Smooth muscle cell (in vitro differentiated cells): ENCODE results near the gene TNPO2. TPM values are rescaled to one million over a fixed set of nuclear protein-coding genes. Genes with fewer than 3 reads are reported as not detected.

Experiments used
- DNase-seq: peaks from one replicate; lab custom pipeline; 2025; ENCODE audit not compliant: unreplicated experiment; lab: John Stamatoyannopoulos, UW
- H2AFZ ChIP-seq: fragments of 200-600 bp; sonication (generic); 2 replicates; pipeline ENCODE4 v1.6.0; 2016; ENCODE audit warnings: antibody characterized with exemption, low read depth, mild to moderate bottlenecking
- H3F3A ChIP-seq: fragments of 200-600 bp; sonication (generic); 2 replicates; pipeline ENCODE4 v1.6.0; 2017; ENCODE audit warnings: antibody characterized with exemption, low read depth
- H3K27ac ChIP-seq: fragments of 200-600 bp; sonication (generic); 2 replicates; pipeline ENCODE4 v1.5.1; 2016; ENCODE audit warnings: low read depth, mild to moderate bottlenecking
- H3K27me3 ChIP-seq: fragments of 200-600 bp; sonication (generic); 2 replicates; pipeline ENCODE4 v1.6.1; 2016; ENCODE audit warnings: low read depth, mild to moderate bottlenecking
- H3K36me3 ChIP-seq: fragments of 200-600 bp; sonication (generic); 2 replicates; pipeline ENCODE4 v1.5.1; 2016; ENCODE audit warnings: low read depth
- H3K4me1 ChIP-seq: fragments of 200-600 bp; sonication (generic); 2 replicates; pipeline ENCODE4 v1.5.1; 2016; ENCODE audit warnings: low read depth
- H3K4me2 ChIP-seq: fragments of 200-600 bp; sonication (generic); 2 replicates; pipeline ENCODE4 v1.6.0; 2016; ENCODE audit warnings: mild to moderate bottlenecking
- H3K4me3 ChIP-seq: fragments of 200-600 bp; sonication (generic); 2 replicates; pipeline ENCODE4 v1.5.1; 2016; ENCODE audit warnings: mild to moderate bottlenecking
- H3K79me2 ChIP-seq: fragments of 200-600 bp; sonication (generic); 2 replicates; pipeline ENCODE4 v1.6.0; 2016; ENCODE audit warnings: low read depth, mild to moderate bottlenecking
- H3K9ac ChIP-seq: fragments of 200-600 bp; sonication (generic); 2 replicates; pipeline ENCODE4 v1.6.0; 2016; ENCODE audit warnings: low read depth
- H3K9me3 ChIP-seq: fragments of 200-600 bp; sonication (generic); replicated peaks from 2 replicates; pipeline ENCODE4 v1.5.1; 2016; ENCODE audit warnings: low read depth
- H4K20me1 ChIP-seq: fragments of 200-600 bp; sonication (generic); 2 replicates; pipeline ENCODE4 v1.6.0; 2016; ENCODE audit warnings: low read depth
- CTCF ChIP-seq: fragments of 200-600 bp; sonication (generic); IDR thresholded peaks from 2 replicates; pipeline ENCODE4 v1.5.1; 2017; ENCODE audit warnings: borderline replicate concordance, mild to moderate bottlenecking, antibody characterized with exemption; ENCODE audit not compliant: insufficient read depth, poor library complexity, severe bottlenecking
- WGBS: methylation state at CpG from one replicate; pipeline ENCODE4 v1.1.7; 2016; ENCODE audit warnings: low lambda C conversion rate; 5-methylcytosine and 5-hydroxymethylcytosine counted together
- polyA plus RNA-seq: library from polyadenylated mRNA; unstranded; fragments of >200 nt; fragmentation: Nextera tagmentation; extraction: Ambion mirVana; gene quantifications from 2 replicates; pipeline ENCODE4 v1.2.1, GENCODE V29; 2016
- total RNA-seq: library from RNA; depleted of rRNA; stranded (reverse); fragments of >200 nt; gene quantifications from 2 replicates; pipeline ENCODE4 v1.2.3, GENCODE V29; 2014

TNPO2 gene
- total and polyA plus RNA-seq, 2 experiments from 2014 or later: 8.7 to 45.4 TPM

GRCh38 chr19:12733369-12734214 is 9.9 kb upstream of the TNPO2 start:
- peaks cover 16% of the 10 kb centered on the region for H3K4me1 ChIP-seq
- peaks cover 11% of the 10 kb centered on the region for H3F3A ChIP-seq
- no peaks in the 10 kb centered on the region for H3K9me3 ChIP-seq
- no peak for DNase-seq
- no peaks in the 10 kb centered on the region for H3K36me3 ChIP-seq
- H4K20me1 ChIP-seq: peaks cover 44% of the 10 kb centered on the region
- peak overlapping the region; percentile 70 for H2AFZ ChIP-seq
- H3K27ac ChIP-seq: peak overlapping the region; percentile 89
- WGBS: 2% methylated on average over 15 of the region's 15 CpGs
- H3K4me2 ChIP-seq: peak overlapping the region; percentile 98
- H3K27me3 ChIP-seq: no peaks in the 10 kb centered on the region
- H3K9ac ChIP-seq: peak overlapping the region; percentile 98
- H3K79me2 ChIP-seq: peaks cover 60% of the 10 kb centered on the region
- TF ChIP-seq CTCF: peak; percentile 15
- H3K4me3 ChIP-seq: peak overlapping the region; percentile 92

- Histone ChIP-seq H3K27me3 (no peaks in the 10 kb centered on the region), H3F3A (peaks cover 11% of the 10 kb centered on the region), H3K4me3 (no peak overlapping the region), H3K27ac (no peak overlapping the region), H3K9ac (no peak overlapping the region), H3K9me3 (no peaks in the 10 kb centered on the region), H2AFZ (no peak overlapping the region), H3K4me1 (peaks cover 11% of the 10 kb centered on the region), H4K20me1 (peaks cover 44% of the 10 kb centered on the region), H3K36me3 (no peaks in the 10 kb centered on the region), H3K79me2 (peaks cover 47% of the 10 kb centered on the region), H3K4me2 (no peak overlapping the region)
- TF ChIP-seq CTCF: no peak
- no peak for DNase-seq
- 97% methylated on average over 24 of the region's 24 CpGs for WGBS
Observed at GRCh38 chr19:12731337-12731736, 7.6 kb upstream of the TNPO2 start.

- DNase-seq: no peak
- TF ChIP-seq CTCF: no peak
- peaks cover 11% of the 10 kb centered on the region for H3K4me1 ChIP-seq
- H3K4me2 ChIP-seq: no peak overlapping the region
- no peak overlapping the region for H2AFZ ChIP-seq
- peaks cover 47% of the 10 kb centered on the region for H3K79me2 ChIP-seq
- H3K27ac ChIP-seq: no peak overlapping the region
- WGBS: 97% methylated on average over 3 of the region's 3 CpGs
- H4K20me1 ChIP-seq: peaks cover 44% of the 10 kb centered on the region
- H3K36me3 ChIP-seq: no peaks in the 10 kb centered on the region
- peaks cover 5% of the 10 kb centered on the region for H3F3A ChIP-seq
- no peak overlapping the region for H3K4me3 ChIP-seq
- no peaks in the 10 kb centered on the region for H3K27me3 ChIP-seq
- no peaks in the 10 kb centered on the region for H3K9me3 ChIP-seq
- H3K9ac ChIP-seq: no peak overlapping the region
Observed at GRCh38 chr19:12730064-12730463, 6.3 kb upstream of the TNPO2 start.
